GM23338 (cell line): ENCODE measurements around the gene CCR7. TPM values are rescaled to one million over a fixed set of nuclear protein-coding genes. Genes with fewer than 3 reads are reported as not detected.

Experiments
- ATAC-seq: fragments of 200-7000 bp; cut with Tn5 transposase; 3 replicates; pipeline ENCODE4 v1.9.1; 2020
- DNase-seq: peaks from one replicate; pipeline ENCODE4 v3.0.0-alpha.2; 2015; ENCODE audit warnings: low spot score
- H2AFZ ChIP-seq: fragments of 200-600 bp; sonication (generic); 2 replicates; pipeline ENCODE4 v1.8.0; 2016; ENCODE audit warnings: antibody characterized with exemption, mild to moderate bottlenecking, moderate library complexity
- H3F3A ChIP-seq: fragments of 200-600 bp; sonication (generic); replicated peaks from 2 replicates; pipeline ENCODE4 v1.8.0; 2017; ENCODE audit warnings: antibody characterized with exemption, mixed run types, low read depth
- H3K27ac ChIP-seq: fragments of 200-600 bp; sonication (generic); 2 replicates; pipeline ENCODE4 v1.6.1; 2016; ENCODE audit warnings: low read depth
- H3K27me3 ChIP-seq: fragments of 200-600 bp; sonication (generic); 2 replicates; pipeline ENCODE4 v1.8.0; 2016; ENCODE audit warnings: mild to moderate bottlenecking, mixed run types, moderate library complexity; ENCODE audit not compliant: insufficient read depth
- H3K36me3 ChIP-seq: fragments of 200-600 bp; sonication (generic); 2 replicates; pipeline ENCODE4 v1.8.0; 2016; ENCODE audit warnings: mild to moderate bottlenecking; ENCODE audit not compliant: insufficient read depth
- H3K4me1 ChIP-seq: fragments of 200-600 bp; sonication (generic); 2 replicates; pipeline ENCODE4 v1.8.0; 2016; ENCODE audit warnings: mild to moderate bottlenecking, moderate library complexity; ENCODE audit not compliant: insufficient read depth
- H3K4me2 ChIP-seq: fragments of 200-600 bp; sonication (generic); 2 replicates; pipeline ENCODE4 v1.7.1; 2017; ENCODE audit warnings: mixed run types
- H3K4me3 ChIP-seq: fragments of 200-600 bp; sonication (generic); 2 replicates; pipeline ENCODE4 v1.6.1; 2016; ENCODE audit warnings: mixed run types
- H3K79me2 ChIP-seq: fragments of 200-600 bp; sonication (generic); replicated peaks from 2 replicates; pipeline ENCODE4 v1.8.0; 2017; ENCODE audit warnings: mild to moderate bottlenecking; ENCODE audit not compliant: insufficient read depth
- H3K9me2 ChIP-seq: fragments of 200-600 bp; sonication (generic); 2 replicates; pipeline ENCODE4 v1.8.0; 2017; ENCODE audit not compliant: insufficient read depth
- H4K20me1 ChIP-seq: fragments of 200-600 bp; sonication (generic); replicated peaks from 2 replicates; pipeline ENCODE4 v1.8.0; 2017; ENCODE audit warnings: mild to moderate bottlenecking; ENCODE audit not compliant: insufficient read depth
- H3K27ac Mint-ChIP-seq: 2 replicates; pipeline ENCODE4 v1.8.0; 2020; ENCODE audit warnings: inconsistent platforms, mild to moderate bottlenecking, moderate library complexity, mixed read lengths
- H3K27me3 Mint-ChIP-seq: 3 replicates; pipeline ENCODE4 v1.8.0; 2022; ENCODE audit warnings: low read depth, mild to moderate bottlenecking, moderate library complexity, mixed read lengths, inconsistent platforms; ENCODE audit not compliant: insufficient read depth, poor library complexity
- H3K36me3 Mint-ChIP-seq: 3 replicates; pipeline ENCODE4 v1.8.0; 2021; ENCODE audit warnings: low read depth, mild to moderate bottlenecking, inconsistent platforms, moderate library complexity, mixed read lengths
- H3K4me1 Mint-ChIP-seq: 3 replicates; pipeline ENCODE4 v1.8.0; 2020; ENCODE audit warnings: mild to moderate bottlenecking, inconsistent platforms, mixed read lengths
- H3K4me3 Mint-ChIP-seq: 3 replicates; pipeline ENCODE4 v1.8.0; 2021; ENCODE audit warnings: moderate library complexity, mild to moderate bottlenecking, inconsistent platforms, mixed read lengths
- H3K9me3 Mint-ChIP-seq: 3 replicates; pipeline ENCODE4 v1.8.0; 2020; ENCODE audit warnings: moderate library complexity, mild to moderate bottlenecking, inconsistent platforms, mixed read lengths
- CREB1 ChIP-seq: fragments of 250-450 bp; sonication (Bioruptor Pico); IDR thresholded peaks from 2 replicates; pipeline ENCODE4 v1.5.0; 2020; ENCODE audit warnings: low read depth, mild to moderate bottlenecking, moderate library complexity
- CTCF ChIP-seq, 2 experiments: fragments of 200-600 bp in 1 of 2; sonication (generic) in 1 of 2; conservative IDR thresholded peaks; 2 replicates each; pipeline versions ENCODE4 v1.5.1 to v1.6.1; 2016 to 2017; ENCODE audit warnings: antibody characterized with exemption in 2 of 2, low read depth in 2 of 2, mild to moderate bottlenecking in 2 of 2, moderate library complexity in 1 of 2
- ETS1 ChIP-seq: IDR thresholded peaks from 2 replicates; pipeline ENCODE4 v1.6.1; 2016; ENCODE audit warnings: antibody characterized with exemption
- EZH2 ChIP-seq: fragments of 200-600 bp; sonication (generic); IDR thresholded peaks from one replicate; pipeline ENCODE4 v1.8.0; 2017; ENCODE audit warnings: antibody characterized with exemption, mild to moderate bottlenecking, low read depth; ENCODE audit not compliant: unreplicated experiment
- EZH2phosphoT487 ChIP-seq: fragments of 200-600 bp; sonication (generic); IDR thresholded peaks from one replicate; pipeline ENCODE4 v1.8.1; 2018; ENCODE audit warnings: antibody characterized with exemption; ENCODE audit not compliant: unreplicated experiment
- JUNB ChIP-seq: IDR thresholded peaks from one replicate; pipeline ENCODE4 v1.6.1; 2016; ENCODE audit warnings: antibody characterized with exemption; ENCODE audit not compliant: unreplicated experiment
- NANOG ChIP-seq: IDR thresholded peaks from 2 replicates; pipeline ENCODE4 v1.6.1; 2016; ENCODE audit warnings: antibody characterized with exemption, borderline replicate concordance
- POLR2AphosphoS5 ChIP-seq: IDR thresholded peaks from 2 replicates; pipeline ENCODE4 v1.6.1; 2016; ENCODE audit warnings: antibody characterized with exemption, low read depth
- STAT1 ChIP-seq: IDR thresholded peaks from one replicate; pipeline ENCODE4 v1.6.1; 2016; ENCODE audit warnings: antibody characterized with exemption; ENCODE audit not compliant: unreplicated experiment
- ZNF114 ChIP-seq: fragments of 250-450 bp; sonication (Bioruptor Pico); IDR thresholded peaks from 2 replicates; pipeline ENCODE4 v1.5.0; 2020; ENCODE audit warnings: mild to moderate bottlenecking, moderate library complexity
- ZNF331 ChIP-seq: fragments of 250-450 bp; sonication (Bioruptor Pico); IDR thresholded peaks from 2 replicates; pipeline ENCODE4 v1.5.0; 2020; ENCODE audit warnings: low read depth, mild to moderate bottlenecking, moderate library complexity
- polyA plus RNA-seq: library from polyadenylated mRNA; unstranded; fragments of >200 nt; fragmentation: Nextera tagmentation; extraction: Ambion mirVana; gene quantifications from 2 replicates; pipeline ENCODE4 v1.2.1, GENCODE V29; 2016
- total RNA-seq: library from RNA; depleted of rRNA; stranded (reverse); fragments of >200 nt; shearing (Covaris generic); gene quantifications from 2 replicates; pipeline ENCODE4 v1.2.3, GENCODE V29; 2014
- TF ChIP-seq, protein P1 (sequence below): fragments of 250-450 bp; sonication (Bioruptor Pico); IDR thresholded peaks from 2 replicates; pipeline ENCODE4 v1.5.0; 2020; ENCODE audit warnings: mild to moderate bottlenecking, moderate library complexity
- TF ChIP-seq, protein P2 (sequence below): IDR thresholded peaks from one replicate; pipeline ENCODE4 v1.6.1; 2018; ENCODE audit warnings: antibody characterized with exemption; ENCODE audit not compliant: unreplicated experiment

The CCR7 gene
- total and polyA plus RNA-seq, 2 experiments from 2014 or later = 0.37 to 0.59 TPM

DNA sequence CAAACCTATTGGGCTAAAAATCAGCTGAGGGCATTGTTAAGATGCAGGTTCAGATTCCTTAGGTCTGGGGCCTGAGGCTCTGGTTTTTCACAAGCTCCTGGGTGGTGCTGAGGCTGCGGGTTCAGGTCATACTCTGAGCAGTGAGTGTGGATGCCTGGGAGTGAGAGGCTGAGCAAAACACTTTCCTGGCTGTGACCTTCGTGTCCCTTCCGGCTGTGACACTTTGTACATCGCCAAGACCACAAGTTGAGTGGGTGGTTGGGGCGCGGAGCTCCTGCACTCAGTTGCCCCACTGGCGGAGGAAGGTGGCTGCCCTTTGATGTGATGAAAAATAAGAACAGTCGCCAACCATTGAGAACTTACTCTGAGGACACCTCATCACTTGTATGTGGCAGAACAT is 24.8 kb downstream of the CCR7 start:
- no peak for ATAC-seq
- no peaks in the 10 kb centered on the region for H3K9me2 ChIP-seq
- no peaks in the 10 kb centered on the region for H3K36me3 Mint-ChIP-seq
- no peaks in the 10 kb centered on the region for H3F3A ChIP-seq
- no peaks in the 10 kb centered on the region for H3K9me3 Mint-ChIP-seq
- peaks cover 4% of the 10 kb centered on the region for H3K4me1 ChIP-seq
- H4K20me1 ChIP-seq = no peaks in the 10 kb centered on the region
- H3K27ac Mint-ChIP-seq = no peak overlapping the region
- no peaks in the 10 kb centered on the region for H3K27me3 ChIP-seq
- peaks cover 20% of the 10 kb centered on the region for H3K4me1 Mint-ChIP-seq
- H3K4me3 Mint-ChIP-seq = no peak overlapping the region
- TF ChIP-seq, protein P1, sequence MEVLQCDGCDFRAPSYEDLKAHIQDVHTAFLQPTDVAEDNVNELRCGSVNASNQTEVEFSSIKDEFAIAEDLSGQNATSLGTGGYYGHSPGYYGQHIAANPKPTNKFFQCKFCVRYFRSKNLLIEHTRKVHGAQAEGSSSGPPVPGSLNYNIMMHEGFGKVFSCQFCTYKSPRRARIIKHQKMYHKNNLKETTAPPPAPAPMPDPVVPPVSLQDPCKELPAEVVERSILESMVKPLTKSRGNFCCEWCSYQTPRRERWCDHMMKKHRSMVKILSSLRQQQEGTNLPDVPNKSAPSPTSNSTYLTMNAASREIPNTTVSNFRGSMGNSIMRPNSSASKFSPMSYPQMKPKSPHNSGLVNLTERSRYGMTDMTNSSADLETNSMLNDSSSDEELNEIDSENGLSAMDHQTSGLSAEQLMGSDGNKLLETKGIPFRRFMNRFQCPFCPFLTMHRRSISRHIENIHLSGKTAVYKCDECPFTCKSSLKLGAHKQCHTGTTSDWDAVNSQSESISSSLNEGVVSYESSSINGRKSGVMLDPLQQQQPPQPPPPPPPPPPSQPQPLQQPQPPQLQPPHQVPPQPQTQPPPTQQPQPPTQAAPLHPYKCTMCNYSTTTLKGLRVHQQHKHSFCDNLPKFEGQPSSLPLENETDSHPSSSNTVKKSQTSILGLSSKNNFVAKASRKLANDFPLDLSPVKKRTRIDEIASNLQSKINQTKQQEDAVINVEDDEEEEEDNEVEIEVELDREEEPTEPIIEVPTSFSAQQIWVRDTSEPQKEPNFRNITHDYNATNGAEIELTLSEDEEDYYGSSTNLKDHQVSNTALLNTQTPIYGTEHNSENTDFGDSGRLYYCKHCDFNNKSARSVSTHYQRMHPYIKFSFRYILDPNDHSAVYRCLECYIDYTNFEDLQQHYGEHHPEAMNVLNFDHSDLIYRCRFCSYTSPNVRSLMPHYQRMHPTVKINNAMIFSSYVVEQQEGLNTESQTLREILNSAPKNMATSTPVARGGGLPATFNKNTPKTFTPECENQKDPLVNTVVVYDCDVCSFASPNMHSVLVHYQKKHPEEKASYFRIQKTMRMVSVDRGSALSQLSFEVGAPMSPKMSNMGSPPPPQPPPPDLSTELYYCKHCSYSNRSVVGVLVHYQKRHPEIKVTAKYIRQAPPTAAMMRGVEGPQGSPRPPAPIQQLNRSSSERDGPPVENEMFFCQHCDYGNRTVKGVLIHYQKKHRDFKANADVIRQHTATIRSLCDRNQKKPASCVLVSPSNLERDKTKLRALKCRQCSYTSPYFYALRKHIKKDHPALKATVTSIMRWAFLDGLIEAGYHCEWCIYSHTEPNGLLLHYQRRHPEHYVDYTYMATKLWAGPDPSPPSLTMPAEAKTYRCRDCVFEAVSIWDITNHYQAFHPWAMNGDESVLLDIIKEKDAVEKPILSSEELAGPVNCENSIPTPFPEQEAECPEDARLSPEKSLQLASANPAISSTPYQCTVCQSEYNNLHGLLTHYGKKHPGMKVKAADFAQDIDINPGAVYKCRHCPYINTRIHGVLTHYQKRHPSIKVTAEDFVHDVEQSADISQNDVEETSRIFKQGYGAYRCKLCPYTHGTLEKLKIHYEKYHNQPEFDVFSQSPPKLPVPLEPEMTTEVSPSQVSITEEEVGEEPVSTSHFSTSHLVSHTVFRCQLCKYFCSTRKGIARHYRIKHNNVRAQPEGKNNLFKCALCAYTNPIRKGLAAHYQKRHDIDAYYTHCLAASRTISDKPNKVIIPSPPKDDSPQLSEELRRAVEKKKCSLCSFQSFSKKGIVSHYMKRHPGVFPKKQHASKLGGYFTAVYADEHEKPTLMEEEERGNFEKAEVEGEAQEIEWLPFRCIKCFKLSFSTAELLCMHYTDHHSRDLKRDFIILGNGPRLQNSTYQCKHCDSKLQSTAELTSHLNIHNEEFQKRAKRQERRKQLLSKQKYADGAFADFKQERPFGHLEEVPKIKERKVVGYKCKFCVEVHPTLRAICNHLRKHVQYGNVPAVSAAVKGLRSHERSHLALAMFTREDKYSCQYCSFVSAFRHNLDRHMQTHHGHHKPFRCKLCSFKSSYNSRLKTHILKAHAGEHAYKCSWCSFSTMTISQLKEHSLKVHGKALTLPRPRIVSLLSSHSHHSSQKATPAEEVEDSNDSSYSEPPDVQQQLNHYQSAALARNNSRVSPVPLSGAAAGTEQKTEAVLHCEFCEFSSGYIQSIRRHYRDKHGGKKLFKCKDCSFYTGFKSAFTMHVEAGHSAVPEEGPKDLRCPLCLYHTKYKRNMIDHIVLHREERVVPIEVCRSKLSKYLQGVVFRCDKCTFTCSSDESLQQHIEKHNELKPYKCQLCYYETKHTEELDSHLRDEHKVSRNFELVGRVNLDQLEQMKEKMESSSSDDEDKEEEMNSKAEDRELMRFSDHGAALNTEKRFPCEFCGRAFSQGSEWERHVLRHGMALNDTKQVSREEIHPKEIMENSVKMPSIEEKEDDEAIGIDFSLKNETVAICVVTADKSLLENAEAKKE (CRISPR knock-in tag) = no peak
- TF ChIP-seq ZNF114 (CRISPR knock-in tag) = no peak
- TF ChIP-seq STAT1 = no peak
- no peak for TF ChIP-seq ETS1
- no peak for TF ChIP-seq NANOG
- TF ChIP-seq POLR2AphosphoS5 = no peak
- TF ChIP-seq CTCF (conservative IDR thresholded peaks at IDR 0.05; ENCODE audit: low read depth in 2 of 2) = no peak
- no peak for TF ChIP-seq CREB1
- no peak for TF ChIP-seq ZNF331 (CRISPR knock-in tag)
- no peak for TF ChIP-seq EZH2
- TF ChIP-seq, protein P2, sequence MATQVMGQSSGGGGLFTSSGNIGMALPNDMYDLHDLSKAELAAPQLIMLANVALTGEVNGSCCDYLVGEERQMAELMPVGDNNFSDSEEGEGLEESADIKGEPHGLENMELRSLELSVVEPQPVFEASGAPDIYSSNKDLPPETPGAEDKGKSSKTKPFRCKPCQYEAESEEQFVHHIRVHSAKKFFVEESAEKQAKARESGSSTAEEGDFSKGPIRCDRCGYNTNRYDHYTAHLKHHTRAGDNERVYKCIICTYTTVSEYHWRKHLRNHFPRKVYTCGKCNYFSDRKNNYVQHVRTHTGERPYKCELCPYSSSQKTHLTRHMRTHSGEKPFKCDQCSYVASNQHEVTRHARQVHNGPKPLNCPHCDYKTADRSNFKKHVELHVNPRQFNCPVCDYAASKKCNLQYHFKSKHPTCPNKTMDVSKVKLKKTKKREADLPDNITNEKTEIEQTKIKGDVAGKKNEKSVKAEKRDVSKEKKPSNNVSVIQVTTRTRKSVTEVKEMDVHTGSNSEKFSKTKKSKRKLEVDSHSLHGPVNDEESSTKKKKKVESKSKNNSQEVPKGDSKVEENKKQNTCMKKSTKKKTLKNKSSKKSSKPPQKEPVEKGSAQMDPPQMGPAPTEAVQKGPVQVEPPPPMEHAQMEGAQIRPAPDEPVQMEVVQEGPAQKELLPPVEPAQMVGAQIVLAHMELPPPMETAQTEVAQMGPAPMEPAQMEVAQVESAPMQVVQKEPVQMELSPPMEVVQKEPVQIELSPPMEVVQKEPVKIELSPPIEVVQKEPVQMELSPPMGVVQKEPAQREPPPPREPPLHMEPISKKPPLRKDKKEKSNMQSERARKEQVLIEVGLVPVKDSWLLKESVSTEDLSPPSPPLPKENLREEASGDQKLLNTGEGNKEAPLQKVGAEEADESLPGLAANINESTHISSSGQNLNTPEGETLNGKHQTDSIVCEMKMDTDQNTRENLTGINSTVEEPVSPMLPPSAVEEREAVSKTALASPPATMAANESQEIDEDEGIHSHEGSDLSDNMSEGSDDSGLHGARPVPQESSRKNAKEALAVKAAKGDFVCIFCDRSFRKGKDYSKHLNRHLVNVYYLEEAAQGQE = no peak
- TF ChIP-seq EZH2phosphoT487 = no peak
- no peak for TF ChIP-seq JUNB
- no peaks in the 10 kb centered on the region for H3K79me2 ChIP-seq
- H3K36me3 ChIP-seq = no peaks in the 10 kb centered on the region
- no peak for DNase-seq
- no peak overlapping the region for H3K4me3 ChIP-seq
- no peak overlapping the region for H2AFZ ChIP-seq
- peaks cover 17% of the 10 kb centered on the region for H3K27me3 Mint-ChIP-seq
- H3K4me2 ChIP-seq = no peak overlapping the region
- no peak overlapping the region for H3K27ac ChIP-seq
